Urinary bladder (tissue), 4 donors: ENCODE measurements around the gene OR2M4. TPM values are rescaled to one million over a fixed set of nuclear protein-coding genes. Genes with fewer than 3 reads are reported as not detected.
"Not testable (repeated sequence)": the region's sequence is repeated elsewhere in the genome, so short reads cannot be mapped to it uniquely, and the experiment has no call there.

ENCODE experiments used
- DNase-seq: peaks from one replicate; pipeline ENCODE4 v3.0.0-alpha.2; 2015; ENCODE audit errors: extremely low spot score
- H3K27ac ChIP-seq: one replicate; pipeline ENCODE4 v1.5.1; 2013; ENCODE audit warnings: low read depth, mild to moderate bottlenecking, moderate library complexity
- H3K36me3 ChIP-seq: one replicate; pipeline ENCODE4 v1.6.1; 2013; ENCODE audit warnings: mild to moderate bottlenecking, moderate library complexity; ENCODE audit not compliant: insufficient read depth
- H3K4me1 ChIP-seq: one replicate; pipeline ENCODE4 v1.6.1; 2013; ENCODE audit warnings: mild to moderate bottlenecking, moderate library complexity; ENCODE audit not compliant: insufficient read depth
- H3K4me3 ChIP-seq: one replicate; pipeline ENCODE4 v1.5.1; 2013; ENCODE audit warnings: low read depth, low read length
- WGBS: extraction: QIAGEN DNeasy Blood & Tissue Kit; methylation state at CpG from one replicate; pipeline ENCODE4 v1.1.7; 2013; 5-methylcytosine and 5-hydroxymethylcytosine counted together
- polyA plus RNA-seq: library from polyadenylated mRNA; stranded (reverse); fragments of 200-250 nt; gene quantifications from one replicate; pipeline ENCODE4 v1.2.3, GENCODE V29; 2013
- total RNA-seq: library from RNA; depleted of rRNA; stranded (reverse); fragments of >200 nt; gene quantifications from one replicate; pipeline ENCODE4 v1.2.3, GENCODE V29; 2014
- donor health status: healthy with polysubstance abuse.
- donor health status: healthy.

OR2M4 gene, protein sequence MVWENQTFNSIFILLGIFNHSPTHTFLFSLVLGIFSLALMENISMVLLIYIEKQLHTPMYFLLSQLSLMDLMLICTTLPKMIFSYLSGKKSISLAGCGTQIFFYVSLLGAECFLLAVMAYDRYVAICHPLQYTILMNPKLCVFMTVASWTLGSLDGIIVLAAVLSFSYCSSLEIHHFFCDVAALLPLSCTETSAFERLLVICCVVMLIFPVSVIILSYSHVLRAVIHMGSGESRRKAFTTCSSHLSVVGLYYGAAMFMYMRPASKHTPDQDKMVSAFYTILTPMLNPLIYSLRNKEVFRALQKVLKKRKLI
- total RNA-seq (not detected), polyA plus RNA-seq (not detected)

DNA sequence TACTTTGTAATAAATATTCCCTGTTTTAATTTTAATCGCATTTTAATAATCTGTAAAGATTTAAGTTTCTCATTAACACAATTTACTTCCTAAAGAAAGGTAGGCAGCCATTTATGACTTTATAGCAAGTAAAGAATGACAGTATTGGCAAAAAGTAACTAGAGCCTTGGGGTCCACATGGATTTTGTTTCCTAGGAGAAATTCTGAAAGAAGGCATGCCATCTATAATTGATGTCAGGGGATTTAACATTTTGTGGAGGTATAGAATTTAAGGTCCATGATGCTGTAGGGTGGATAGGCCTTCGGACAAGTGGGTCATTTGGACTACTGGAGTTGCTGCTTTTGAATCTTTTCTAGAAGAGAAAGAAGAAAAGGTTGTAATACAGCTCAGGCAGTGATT lies at the start of gene OR2M4:
OR2M4 (plus strand) TSS at position 301 of the 400 bp plus-strand sequence. CDS start 7,512 bp downstream, outside the sequence.
- no peaks in the 10 kb centered on the region for H3K4me1 ChIP-seq
- H3K27ac ChIP-seq, result no peak within 1 kb of the TSS
- WGBS, result 72% methylated on average over 2 of the region's 2 CpGs
- no peak for DNase-seq
- no peak within 1 kb of the TSS for H3K4me3 ChIP-seq
- no peaks in the 10 kb centered on the region for H3K36me3 ChIP-seq

DNA sequence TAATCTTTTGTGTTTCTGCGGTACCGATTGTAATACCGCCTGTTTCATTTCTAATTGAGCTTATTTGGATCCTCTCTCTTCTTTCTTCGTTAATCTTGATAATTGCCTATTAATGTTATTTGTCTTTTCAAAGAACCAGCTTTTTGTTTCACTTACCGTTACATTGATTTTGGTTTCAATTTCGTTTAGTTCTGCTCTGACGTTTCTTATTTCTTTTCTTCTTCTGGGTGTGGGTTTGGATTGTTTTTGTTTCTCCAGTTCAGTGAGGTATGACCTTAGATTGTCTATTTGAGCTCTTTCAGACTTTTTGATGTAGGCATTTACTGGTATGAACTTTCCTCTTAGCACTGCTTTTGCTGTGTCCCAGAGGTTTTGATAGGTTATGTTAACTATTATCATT lies 47.2 kb upstream of the OR2M4 start:
- Histone ChIP-seq H3K4me3 (no peak overlapping the region), H3K36me3 (no peaks in the 10 kb centered on the region), H3K27ac (no peak overlapping the region), H3K4me1 (no peaks in the 10 kb centered on the region)
- DNase-seq, result no peak
- 63% methylated on average over 7 of the region's 7 CpGs for WGBS

- Histone ChIP-seq H3K36me3 (no peaks in the 10 kb centered on the region), H3K4me3 (no peak overlapping the region), H3K27ac (no peak overlapping the region), H3K4me1 (no peaks in the 10 kb centered on the region)
- no peak for DNase-seq
- 69% methylated on average over 3 of the region's 3 CpGs for WGBS
Measured at GRCh38 chr1:248187363-248187762, 43.9 kb upstream of the OR2M4 start.

DNA sequence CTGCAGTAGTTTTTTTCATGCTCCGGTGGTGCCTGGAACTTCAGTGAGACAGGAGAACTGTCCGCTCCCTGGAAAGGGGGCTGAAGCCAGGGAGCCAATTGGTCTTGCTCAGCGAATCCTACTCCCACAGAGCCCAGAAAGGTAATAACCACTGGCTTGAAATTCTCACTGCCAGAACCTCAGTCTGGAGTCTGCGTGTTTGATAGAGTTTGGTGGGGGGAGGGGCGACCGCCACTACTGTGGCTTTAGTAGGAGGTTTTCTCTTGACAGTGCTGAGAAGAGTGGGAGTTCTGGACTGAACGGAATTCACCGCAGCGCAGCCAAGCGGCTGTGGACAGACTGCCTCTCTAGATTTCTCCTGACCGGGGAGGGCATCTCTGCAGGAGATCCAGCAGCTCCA lies 42.2 kb upstream of the OR2M4 start:
- WGBS, result 42% methylated on average over 11 of the region's 11 CpGs
- no peak overlapping the region for H3K4me3 ChIP-seq
- DNase-seq, result no peak
- no peaks in the 10 kb centered on the region for H3K4me1 ChIP-seq
- no peaks in the 10 kb centered on the region for H3K36me3 ChIP-seq
- H3K27ac ChIP-seq, result no peak overlapping the region

DNA sequence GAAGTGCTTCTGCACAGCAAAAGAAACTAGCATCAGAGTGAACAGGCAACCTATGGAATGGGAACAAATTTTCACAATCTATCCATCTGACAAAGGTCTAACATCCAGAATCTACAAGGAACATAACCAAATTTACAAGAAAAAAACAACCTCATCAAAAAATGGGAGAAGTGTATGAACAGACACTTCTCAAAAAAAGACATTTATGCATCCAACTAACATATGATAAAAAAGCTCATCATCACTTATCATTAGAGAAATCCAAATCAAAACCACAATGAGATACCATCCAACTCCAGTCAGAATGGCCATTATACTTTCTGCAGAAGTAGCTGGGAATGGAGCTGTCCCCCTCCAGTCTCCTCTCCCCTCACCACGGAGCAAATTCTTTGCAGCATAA lies 37.1 kb upstream of the OR2M4 start:
- Histone ChIP-seq H3K4me3 (no peak overlapping the region), H3K36me3 (no peaks in the 10 kb centered on the region), H3K4me1 (no peaks in the 10 kb centered on the region), H3K27ac (no peak overlapping the region)
- DNase-seq, result no peak
- WGBS, result 60% methylated on average over 1 of the region's 1 CpG

GRCh38 chr1:248196965-248197364 lies 34.3 kb upstream of the OR2M4 start, which contains the start of gene OR2M3:
OR2M3 (plus strand) TSS chr1:248197265; CDS start chr1:248203068, 5,803 bp downstream.
- 55% methylated on average over 4 of the region's 4 CpGs for WGBS
- Histone ChIP-seq H3K4me1 (no peaks in the 10 kb centered on the region), H3K36me3 (no peaks in the 10 kb centered on the region), H3K4me3 (no peak within 1 kb of the TSS), H3K27ac (no peak within 1 kb of the TSS)
- no peak for DNase-seq

DNA sequence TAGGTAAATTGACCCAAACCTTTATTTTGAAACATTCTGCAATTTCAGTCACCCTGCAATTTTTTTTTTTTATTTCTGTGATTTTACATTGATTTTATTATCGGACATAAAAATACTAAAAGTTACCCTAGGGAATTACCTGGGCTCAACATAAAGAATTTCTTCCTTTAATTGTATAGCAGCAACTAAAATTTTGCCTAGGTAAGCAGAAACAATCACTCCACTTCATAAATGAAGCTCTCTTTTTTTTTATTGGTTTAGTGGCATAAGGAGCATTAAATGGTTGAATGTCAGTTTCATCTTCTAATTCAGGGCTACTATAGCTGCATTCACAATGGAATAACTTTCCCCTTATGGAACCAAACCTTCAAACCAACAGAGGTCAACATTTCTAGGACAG lies 15.3 kb upstream of the OR2M4 start:
- H3K4me3 ChIP-seq, result no peak overlapping the region
- no peaks in the 10 kb centered on the region for H3K36me3 ChIP-seq
- no peaks in the 10 kb centered on the region for H3K4me1 ChIP-seq
- 96% methylated on average over 1 of the region's 1 CpG for WGBS
- H3K27ac ChIP-seq, result no peak overlapping the region
- no peak for DNase-seq

DNA sequence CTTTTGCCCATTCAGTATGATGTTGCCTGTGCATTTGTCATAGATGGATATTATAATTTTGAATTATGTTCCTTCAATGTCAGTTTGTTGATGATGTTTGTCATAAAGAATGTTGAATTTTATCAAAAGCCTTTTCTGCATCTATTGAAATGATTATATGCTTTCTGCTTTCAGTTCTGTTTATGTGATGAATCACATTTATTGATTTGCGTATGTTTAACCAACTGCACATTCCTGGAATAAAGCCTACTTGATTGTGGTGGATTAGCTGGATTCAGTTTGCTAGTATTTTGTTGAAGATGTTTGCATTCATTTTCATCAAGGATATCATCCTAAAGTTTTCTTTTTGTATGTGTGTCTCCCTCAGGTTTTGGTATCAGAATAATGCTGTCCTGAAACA lies 5.7 kb upstream of the OR2M4 start:
- Histone ChIP-seq H3K4me3 (no peak overlapping the region), H3K36me3 (no peaks in the 10 kb centered on the region), H3K27ac (no peak overlapping the region), H3K4me1 (no peaks in the 10 kb centered on the region)
- 77% methylated on average over 1 of the region's 1 CpG for WGBS
- no peak for DNase-seq

DNA sequence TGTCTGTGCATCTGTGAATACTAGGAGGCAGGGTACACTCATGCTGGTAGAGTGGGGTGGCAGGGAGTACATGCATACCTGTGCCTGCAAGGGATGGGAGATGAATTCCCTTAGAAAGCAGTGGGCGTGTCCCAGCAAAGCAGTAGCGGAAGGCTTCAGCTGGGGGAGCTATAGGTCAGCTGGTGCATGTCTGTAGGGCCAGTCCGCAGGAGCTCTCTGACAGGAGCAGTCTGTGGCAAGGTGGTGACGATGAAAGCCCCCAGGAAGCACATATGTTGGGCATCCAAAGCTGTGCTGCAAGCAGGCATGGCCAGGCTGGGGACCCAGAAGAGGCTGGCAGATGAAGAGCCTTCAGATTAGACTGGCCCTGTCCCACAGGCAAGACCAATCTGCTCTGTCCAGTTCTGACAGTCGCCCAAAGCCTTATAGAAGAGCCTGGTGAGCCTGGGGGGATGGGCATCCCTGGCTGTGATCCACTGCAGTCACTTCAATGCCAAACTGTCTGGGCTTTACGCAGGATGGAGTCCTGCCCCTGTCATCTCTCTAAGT lies 1.8 kb upstream of the OR2M4 start:
- Histone ChIP-seq H3K4me3 (no peak overlapping the region), H3K27ac (no peak overlapping the region), H3K36me3 (no peaks in the 10 kb centered on the region), H3K4me1 (no peaks in the 10 kb centered on the region)
- DNase-seq, result no peak
- WGBS, result 60% methylated on average over 6 of the region's 6 CpGs

- Histone ChIP-seq H3K27ac (no peak overlapping the region), H3K36me3 (no peaks in the 10 kb centered on the region), H3K4me1 (no peaks in the 10 kb centered on the region), H3K4me3 (no peak overlapping the region)
- DNase-seq, result no peak
- WGBS, result 92% methylated on average over 9 of the region's 9 CpGs
Measured at GRCh38 chr1:248239478-248239877, 8.3 kb downstream of the OR2M4 start.

DNA sequence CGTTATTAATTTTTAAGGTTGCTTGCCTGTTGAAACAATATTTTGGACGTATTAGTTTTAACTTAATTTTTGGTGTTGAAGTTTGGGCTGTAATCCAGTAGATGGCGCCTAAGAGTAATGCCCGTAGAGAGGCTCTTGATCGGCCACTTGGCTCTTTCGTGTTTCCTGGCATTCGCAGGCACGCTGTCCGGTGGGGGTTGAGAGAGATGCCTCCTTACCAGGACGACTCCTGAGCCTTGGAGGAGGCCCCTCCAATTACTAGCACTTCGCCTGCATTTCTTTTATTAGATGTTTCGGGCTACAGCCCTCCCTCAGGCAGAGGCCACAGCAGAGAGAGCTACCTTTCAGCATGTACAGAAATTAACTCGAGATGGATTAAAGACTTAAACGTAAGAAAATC lies 12.0 kb downstream of the OR2M4 start:
- DNase-seq, result no peak
- 8% methylated on average over 14 of the region's 14 CpGs for WGBS
- H3K36me3 ChIP-seq, result no peaks in the 10 kb centered on the region
- no peaks in the 10 kb centered on the region for H3K4me1 ChIP-seq
- H3K4me3 ChIP-seq, result no peak overlapping the region
- no peak overlapping the region for H3K27ac ChIP-seq

DNA sequence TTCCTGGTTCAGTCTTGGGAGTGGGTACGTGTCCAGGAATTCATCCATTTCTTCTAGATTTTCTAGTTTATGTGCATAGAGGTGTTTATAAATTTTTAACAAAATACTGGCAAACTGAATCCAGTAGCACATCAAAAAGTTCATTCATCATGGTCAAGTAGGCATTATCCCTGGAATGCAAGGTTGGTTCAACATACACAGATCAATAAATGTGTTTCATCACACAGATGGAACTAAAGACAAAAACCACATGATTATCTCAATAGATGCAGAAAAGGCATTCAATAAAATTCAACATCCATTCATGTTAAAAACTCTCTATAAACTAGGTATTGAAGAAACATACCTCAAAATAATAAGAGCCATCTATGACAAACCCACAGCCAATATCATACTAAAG lies 28.1 kb downstream of the OR2M4 start:
- not testable (repeated sequence) for H3K36me3 ChIP-seq, H3K4me3 ChIP-seq, H3K27ac ChIP-seq, DNase-seq, H3K4me1 ChIP-seq
- 68% methylated on average over 1 of the region's 1 CpG for WGBS

DNA sequence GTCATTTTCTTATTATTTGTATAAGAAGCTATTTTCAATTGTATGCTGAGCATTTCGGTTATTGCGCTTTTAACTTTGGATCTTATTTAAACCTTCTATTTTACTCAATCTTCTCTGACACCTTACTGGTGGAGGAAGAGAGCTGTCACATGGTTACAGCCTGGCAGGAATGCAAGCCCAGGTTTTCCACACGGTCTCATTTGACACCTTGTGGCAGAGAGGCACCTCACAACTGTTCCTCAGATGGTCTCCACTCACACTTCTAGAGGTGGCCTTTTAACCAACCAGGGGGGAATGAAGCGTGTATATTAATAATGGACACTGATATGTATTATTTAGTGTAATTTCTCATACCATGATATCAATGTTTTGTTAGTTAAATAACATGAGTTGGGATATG lies 37.0 kb downstream of the OR2M4 start:
- Histone ChIP-seq H3K4me1 (no peaks in the 10 kb centered on the region), H3K27ac (no peak overlapping the region), H3K36me3 (no peaks in the 10 kb centered on the region), H3K4me3 (no peak overlapping the region)
- WGBS, result 58% methylated on average over 4 of the region's 4 CpGs
- DNase-seq, result no peak

DNA sequence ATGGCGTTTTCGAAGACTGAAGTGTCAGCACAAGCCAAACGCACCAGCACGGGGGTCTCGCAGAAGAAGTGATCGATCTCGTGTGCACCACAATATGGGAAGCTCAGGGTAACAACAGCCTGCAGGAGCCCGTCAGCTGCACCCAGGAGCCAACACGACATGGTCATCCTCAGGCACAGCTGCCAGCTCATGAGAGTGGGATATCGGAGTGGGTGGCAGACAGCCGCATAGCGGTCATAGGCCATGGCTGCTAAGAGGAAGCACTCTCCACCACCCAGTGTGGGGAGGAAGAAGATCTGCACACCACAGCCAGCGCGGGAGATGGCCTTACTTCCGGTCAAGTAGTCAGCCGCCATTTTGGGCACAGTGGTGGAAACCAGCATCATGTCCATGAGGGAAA lies 42.0 kb downstream of the OR2M4 start:
- not testable (repeated sequence) for H3K4me1 ChIP-seq, H3K36me3 ChIP-seq, DNase-seq, H3K4me3 ChIP-seq, H3K27ac ChIP-seq
- WGBS, result 94% methylated on average over 11 of the region's 16 CpGs
